Activated T-helper 1 cell treated with anti-CD3 and anti-CD28 coated beads, Interleukin-12 subunit alpha, Interleukin-12 subunit beta, Interleukin-2, Interleukin-4 antibody, amounts not matched to agents 30 ng/mL and 10 ng/mL and 1 ng/mL, durations not matched to agents 14 hours and 24 hours and 36 hours (primary cell): ENCODE results near the gene ARTN. TPM values are rescaled to one million over a fixed set of nuclear protein-coding genes. Genes with fewer than 3 reads are reported as not detected.

Experiments used
- DNase-seq: peaks from one replicate; pipeline ENCODE4 v3.0.0; 2021; ENCODE audit warnings: low spot score
- H3K27ac Mint-ChIP-seq: one replicate; pipeline ENCODE4 v1.8.0; 2021; ENCODE audit warnings: mild to moderate bottlenecking, mixed read lengths
- H3K27me3 Mint-ChIP-seq: one replicate; pipeline ENCODE4 v1.8.0; 2022; ENCODE audit warnings: mild to moderate bottlenecking, moderate library complexity, mixed read lengths; ENCODE audit not compliant: insufficient read depth
- H3K36me3 Mint-ChIP-seq: one replicate; pipeline ENCODE4 v1.8.0; 2021; ENCODE audit warnings: low read depth, mixed read lengths
- H3K4me1 Mint-ChIP-seq: one replicate; pipeline ENCODE4 v1.8.0; 2021; ENCODE audit warnings: low read depth, mixed read lengths
- H3K4me3 Mint-ChIP-seq: one replicate; pipeline ENCODE4 v1.8.0; 2021; ENCODE audit warnings: mild to moderate bottlenecking, moderate library complexity, mixed read lengths
- H3K9me3 Mint-ChIP-seq: one replicate; pipeline ENCODE4 v1.8.0; 2021; ENCODE audit warnings: mixed read lengths
- intact Hi-C: fragments of 100-400 bp; cut with micrococcal nuclease; formaldehyde crosslinking; loops from one replicate; pipeline ENCODE4 v1.15.1; 2024
- total RNA-seq: library from RNA; stranded (reverse); gene quantifications from 2 replicates; pipeline ENCODE4 v1.2.3, GENCODE V29; 2022

The ARTN gene
- total RNA-seq, 1 donor from 2014 or later = 0.88 TPM

- Mint-ChIP-seq H3K27me3 (peaks cover 1% of the 10 kb centered on the region), H3K27ac (peak within 1 kb of the TSS; percentile 89), H3K9me3 (no peaks in the 10 kb centered on the region), H3K4me3 (peak within 1 kb of the TSS; percentile 85), H3K4me1 (peaks cover 60% of the 10 kb centered on the region), H3K36me3 (peaks cover 44% of the 10 kb centered on the region)
- intact Hi-C loops = loop anchor here (1.0 to 10.0 kb wide), 8 partner anchors 17 to 1292 kb away; partner anchors contain the start of genes BTBD19, CCDC24, DYNLT4 and ELOVL1
- peak; percentile 94 for DNase-seq
These were observed 41.0 kb downstream of the ARTN start, which contains the start of gene ATP6V0B for GRCh38 chr1:43974443-43975248. ATP6V0B (plus strand) TSS chr1:43974960; CDS start chr1:43975041, 81 bp downstream.

GRCh38 chr1:43975249-43975961 lies 41.8 kb downstream of the ARTN start:
- Mint-ChIP-seq H3K4me1 (peaks cover 60% of the 10 kb centered on the region), H3K4me3 (peak overlapping the region; percentile 85), H3K27ac (peak overlapping the region; percentile 80), H3K36me3 (peaks cover 43% of the 10 kb centered on the region), H3K27me3 (peaks cover 1% of the 10 kb centered on the region), H3K9me3 (no peaks in the 10 kb centered on the region)
- DNase-seq = peak; percentile 25
- intact Hi-C loops = loop anchor here (10.0 kb wide), 1 partner anchor 611 kb away; the partner anchor contains the start of gene ELOVL1

GRCh38 chr1:43976045-43976444 lies 42.4 kb downstream of the ARTN start:
- Mint-ChIP-seq H3K9me3 (no peaks in the 10 kb centered on the region), H3K4me1 (peaks cover 58% of the 10 kb centered on the region), H3K27me3 (peaks cover 1% of the 10 kb centered on the region), H3K36me3 (peaks cover 43% of the 10 kb centered on the region), H3K27ac (peak overlapping the region; percentile 80), H3K4me3 (peak overlapping the region; percentile 85)
- intact Hi-C loops = loop anchor here (10.0 kb wide), 1 partner anchor 611 kb away; the partner anchor contains the start of gene ELOVL1
- no peak for DNase-seq

GRCh38 chr1:43976890-43977289 lies 43.3 kb downstream of the ARTN start:
- Mint-ChIP-seq H3K4me1 (peaks cover 58% of the 10 kb centered on the region), H3K9me3 (no peaks in the 10 kb centered on the region), H3K27me3 (peaks cover 1% of the 10 kb centered on the region), H3K4me3 (peak overlapping the region; percentile 85), H3K36me3 (peaks cover 43% of the 10 kb centered on the region), H3K27ac (no peak overlapping the region)
- DNase-seq = no peak
- intact Hi-C loops = loop anchor here (10.0 kb wide), 1 partner anchor 612 kb away; the partner anchor contains the start of gene ELOVL1

- no peaks in the 10 kb centered on the region for H3K9me3 Mint-ChIP-seq
- H3K27me3 Mint-ChIP-seq = peaks cover 1% of the 10 kb centered on the region
- no peak for DNase-seq
- intact Hi-C loops = loop anchor here (10.0 kb wide), 1 partner anchor 613 kb away; the partner anchor contains the start of gene ELOVL1
- H3K36me3 Mint-ChIP-seq = peaks cover 38% of the 10 kb centered on the region
- H3K27ac Mint-ChIP-seq = no peak overlapping the region
- peak overlapping the region; percentile 85 for H3K4me3 Mint-ChIP-seq
- peaks cover 58% of the 10 kb centered on the region for H3K4me1 Mint-ChIP-seq
These were observed 44.0 kb downstream of the ARTN start for GRCh38 chr1:43977376-43978263.

GRCh38 chr1:43978264-43978550 lies 44.6 kb downstream of the ARTN start:
- peaks cover 1% of the 10 kb centered on the region for H3K27me3 Mint-ChIP-seq
- H3K4me3 Mint-ChIP-seq = peak overlapping the region; percentile 85
- H3K4me1 Mint-ChIP-seq = peaks cover 56% of the 10 kb centered on the region
- H3K36me3 Mint-ChIP-seq = peaks cover 35% of the 10 kb centered on the region
- no peak overlapping the region for H3K27ac Mint-ChIP-seq
- intact Hi-C loops = loop anchor here (10.0 kb wide), 1 partner anchor 613 kb away; the partner anchor contains the start of gene ELOVL1
- no peaks in the 10 kb centered on the region for H3K9me3 Mint-ChIP-seq
- no peak for DNase-seq

- peak; percentile 30 for DNase-seq
- peak within 1 kb of the TSS; percentile 90 for H3K4me3 Mint-ChIP-seq
- peak within 1 kb of the TSS; percentile 86 for H3K27ac Mint-ChIP-seq
- H3K4me1 Mint-ChIP-seq = peaks cover 51% of the 10 kb centered on the region
- H3K9me3 Mint-ChIP-seq = no peaks in the 10 kb centered on the region
- intact Hi-C loops = loop anchor here (10.0 kb wide), 1 partner anchor 614 kb away; the partner anchor contains the start of gene ELOVL1
- peaks cover 31% of the 10 kb centered on the region for H3K36me3 Mint-ChIP-seq
- H3K27me3 Mint-ChIP-seq = peaks cover 1% of the 10 kb centered on the region
These were observed 45.1 kb downstream of the ARTN start, which contains the start of gene B4GALT2 for GRCh38 chr1:43978551-43979260. B4GALT2 (plus strand) TSS chr1:43979210; CDS start chr1:43981161, 1,951 bp downstream.

GRCh38 chr1:43979261-43979527 lies 45.6 kb downstream of the ARTN start:
- Mint-ChIP-seq H3K36me3 (peaks cover 27% of the 10 kb centered on the region), H3K27me3 (peaks cover 1% of the 10 kb centered on the region), H3K4me1 (peaks cover 46% of the 10 kb centered on the region), H3K9me3 (no peaks in the 10 kb centered on the region), H3K4me3 (no peak overlapping the region), H3K27ac (no peak overlapping the region)
- no peak for DNase-seq
- intact Hi-C loops = loop anchor here (10.0 kb wide), 1 partner anchor 614 kb away; the partner anchor contains the start of gene ELOVL1

GRCh38 chr1:43979528-43980254 lies 46.1 kb downstream of the ARTN start:
- DNase-seq = no peak
- H3K4me1 Mint-ChIP-seq = peaks cover 43% of the 10 kb centered on the region
- H3K27me3 Mint-ChIP-seq = no peaks in the 10 kb centered on the region
- peak overlapping the region; percentile 86 for H3K27ac Mint-ChIP-seq
- H3K36me3 Mint-ChIP-seq = peaks cover 26% of the 10 kb centered on the region
- intact Hi-C loops = loop anchor here (10.0 kb wide), 1 partner anchor 615 kb away; the partner anchor contains the start of gene ELOVL1
- peak overlapping the region; percentile 90 for H3K4me3 Mint-ChIP-seq
- H3K9me3 Mint-ChIP-seq = no peaks in the 10 kb centered on the region

- Mint-ChIP-seq H3K27ac (peak overlapping the region; percentile 86), H3K4me3 (peak overlapping the region; percentile 90), H3K27me3 (no peaks in the 10 kb centered on the region), H3K4me1 (peaks cover 43% of the 10 kb centered on the region), H3K36me3 (peaks cover 27% of the 10 kb centered on the region), H3K9me3 (no peaks in the 10 kb centered on the region)
- intact Hi-C loops = no loop called here
- DNase-seq = no peak
These were observed 46.9 kb downstream of the ARTN start for GRCh38 chr1:43980255-43981134.

GRCh38 chr1:43981135-43981491 lies 47.5 kb downstream of the ARTN start:
- intact Hi-C loops = no loop called here
- Mint-ChIP-seq H3K36me3 (peaks cover 26% of the 10 kb centered on the region), H3K4me3 (peak overlapping the region; percentile 12), H3K4me1 (peaks cover 38% of the 10 kb centered on the region), H3K9me3 (no peaks in the 10 kb centered on the region), H3K27me3 (no peaks in the 10 kb centered on the region), H3K27ac (no peak overlapping the region)
- no peak for DNase-seq
